Ascending aorta (tissue), 2 donors: Measurements from ENCODE around the gene KLC3. TPM values are rescaled to one million over a fixed set of nuclear protein-coding genes. Genes with fewer than 3 reads are reported as not detected.
A peak's percentile ranks its signal among the peaks of the same experiment; 100 is the strongest.

Source experiments
- DNase-seq, 2 donors: peaks; one replicate each; pipeline ENCODE4 v3.0.0-alpha.2; 2019; ENCODE audit warnings: low spot score in 2 of 2
- H3K27ac ChIP-seq, 2 donors: fragments of 200-600 bp; sonication (generic); one replicate each; pipeline ENCODE4 v1.5.1; 2016 to 2017; ENCODE audit warnings: mild to moderate bottlenecking in 1 of 2
- H3K27me3 ChIP-seq: fragments of 200-600 bp; sonication (generic); one replicate; pipeline ENCODE4 v1.5.1; 2017
- H3K36me3 ChIP-seq, 2 donors: fragments of 200-600 bp; sonication (generic); one replicate each; pipeline ENCODE4 v1.5.1; 2016
- H3K4me1 ChIP-seq, 2 donors: fragments of 200-600 bp; sonication (generic); one replicate each; pipeline ENCODE4 v1.5.1; 2016 to 2017; ENCODE audit warnings: mild to moderate bottlenecking in 1 of 2
- H3K4me3 ChIP-seq, 2 donors: fragments of 200-600 bp; sonication (generic); one replicate each; pipeline ENCODE4 v1.5.1; 2016 to 2017; ENCODE audit warnings: mild to moderate bottlenecking in 1 of 2
- H3K9me3 ChIP-seq, 2 donors: fragments of 200-600 bp; sonication (generic); one replicate each; pipeline ENCODE4 v1.5.1; 2016
- CTCF ChIP-seq, 3 experiments: fragments of 200-600 bp in 2 of 3; fragments of 450-650 bp in 1 of 3; sonication (generic) in 2 of 3; IDR thresholded peaks; one replicate each; pipeline ENCODE4 v1.5.1; 2016 to 2019; ENCODE audit warnings: antibody characterized with exemption in 3 of 3, mild to moderate bottlenecking in 1 of 3, moderate library complexity in 1 of 3
- intact Hi-C: fragments of 100-400 bp; cut with DNase I; formaldehyde crosslinking; loops from one replicate; pipeline ENCODE4 v1.15.1; 2023
- total RNA-seq: library from RNA; depleted of rRNA; stranded (reverse); fragments of >200 nt; gene quantifications from one replicate; pipeline ENCODE4 v1.1.0, GENCODE V29; 2016

KLC3 gene
- total RNA-seq, 1 donor from 2014 or later, result not detected

GRCh38 chr19:45364696-45365095 lies 24.1 kb downstream of the KLC3 start:
- no peak for DNase-seq
- no peak for TF ChIP-seq CTCF (IDR thresholded peaks at IDR 0.05)
- H3K27me3 ChIP-seq, result no peaks in the 10 kb centered on the region
- H3K4me1 ChIP-seq, result peaks cover 0 to 2% of the 10 kb centered on the region in 2 donors
- no peak overlapping the region for H3K4me3 ChIP-seq
- no peaks in the 10 kb centered on the region for H3K9me3 ChIP-seq
- intact Hi-C loops, result no loop called here
- H3K36me3 ChIP-seq, result peaks cover 15 to 25% of the 10 kb centered on the region in 2 donors
- H3K27ac ChIP-seq, result no peak overlapping the region

- H3K4me1 ChIP-seq, result peaks cover 0 to 8% of the 10 kb centered on the region in 2 donors
- intact Hi-C loops, result no loop called here
- no peak overlapping the region for H3K27ac ChIP-seq
- no peak overlapping the region for H3K4me3 ChIP-seq
- DNase-seq, result no peak
- peaks cover 5 to 10% of the 10 kb centered on the region in 2 donors for H3K36me3 ChIP-seq
- TF ChIP-seq CTCF (IDR thresholded peaks at IDR 0.05), result no peak
- H3K9me3 ChIP-seq, result no peaks in the 10 kb centered on the region
- H3K27me3 ChIP-seq, result no peaks in the 10 kb centered on the region
These were observed 27.6 kb downstream of the KLC3 start for GRCh38 chr19:45368127-45368526.

- peaks cover 0 to 8% of the 10 kb centered on the region in 2 donors for H3K4me1 ChIP-seq
- no peaks in the 10 kb centered on the region for H3K9me3 ChIP-seq
- H3K4me3 ChIP-seq, result no peak overlapping the region
- peaks cover 1 to 6% of the 10 kb centered on the region in 2 donors for H3K36me3 ChIP-seq
- DNase-seq, result no peak
- no peak for TF ChIP-seq CTCF (IDR thresholded peaks at IDR 0.05)
- H3K27me3 ChIP-seq, result no peaks in the 10 kb centered on the region
- intact Hi-C loops, result no loop called here
- no peak overlapping the region for H3K27ac ChIP-seq
These were observed 28.3 kb downstream of the KLC3 start for GRCh38 chr19:45368737-45369340.

GRCh38 chr19:45370410-45371204 lies 30.1 kb downstream of the KLC3 start, which contains the start of gene ERCC2:
Gene ERCC2, minus strand, starts transcription at chr19:45370573. Its CDS starts 33 bp downstream, at chr19:45370540.
- intact Hi-C loops, result loop anchor here (1.0 to 2.0 kb wide), 2 partner anchors 34 to 192 kb away; partner anchors contain the start of genes BLOC1S3, PPP1R13L and TRAPPC6A
- H3K27ac ChIP-seq, result peak within 1 kb of the TSS; percentile 65 to 69
- H3K4me1 ChIP-seq, result peaks cover 0 to 8% of the 10 kb centered on the region in 2 donors

More at GRCh38 chr19:45370410-45371204, 30.1 kb downstream of the KLC3 start, which contains the start of gene ERCC2:
- Histone ChIP-seq H3K27me3 (no peaks in the 10 kb centered on the region), H3K36me3 (no peaks in the 10 kb centered on the region), H3K9me3 (no peaks in the 10 kb centered on the region), H3K4me3 (peak within 1 kb of the TSS; percentile 80 to 84)
- no peak for TF ChIP-seq CTCF (IDR thresholded peaks at IDR 0.05)
- DNase-seq, result peak; percentile 96 to 99
